ENCODE results near the gene TNFAIP8. TPM values are rescaled to one million over a fixed set of nuclear protein-coding genes. Genes with fewer than 3 reads are reported as not detected.

Gene TNFAIP8
- total RNA-seq, 1 experiment from 2014 or later: 32.1 TPM

DNA sequence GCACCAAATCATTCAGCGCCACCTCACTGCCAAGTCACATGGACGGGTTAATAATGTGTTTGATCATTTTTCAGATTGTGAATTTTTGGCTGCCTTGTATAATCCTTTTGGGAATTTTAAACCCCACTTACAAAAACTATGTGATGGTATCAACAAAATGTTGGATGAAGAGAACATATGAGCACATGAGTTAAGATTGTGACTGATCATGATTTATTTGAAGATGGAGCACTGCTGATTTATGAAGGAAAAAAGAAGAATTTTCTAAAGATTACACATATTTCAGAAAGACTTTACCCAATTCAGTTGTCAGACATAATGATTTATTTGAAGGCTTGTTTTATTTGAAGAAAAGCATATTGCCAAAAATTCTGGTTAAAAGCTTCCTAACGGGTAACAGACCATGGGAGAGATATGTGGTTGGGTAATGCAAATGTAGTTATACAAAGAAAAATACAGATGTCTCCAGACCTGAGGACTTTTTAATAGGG lies 37.4 kb downstream of the TNFAIP8 start:
- Histone ChIP-seq H3K4me3 (no peak overlapping the region), H3K27me3 (replicated peaks) (no peaks in the 10 kb centered on the region), H3K4me1 (replicated peaks) (peaks cover 16% of the 10 kb centered on the region), H3K9me3 (replicated peaks) (no peaks in the 10 kb centered on the region), H3K36me3 (0 out of 2 replicates have a peak, but pooled peaks cover 4% of the 10 kb centered on the region), H3K27ac (no peak overlapping the region)
- DNase-seq (ENCODE audit: low read depth in 1 of 2, low spot score in 2 of 2): no peak

- Histone ChIP-seq H3K4me3 (no peak overlapping the region), H3K36me3 (0 out of 2 replicates have a peak, but pooled peaks cover 4% of the 10 kb centered on the region), H3K27ac (no peak overlapping the region), H3K4me1 (replicated peaks) (peaks cover 16% of the 10 kb centered on the region), H3K27me3 (replicated peaks) (no peaks in the 10 kb centered on the region), H3K9me3 (replicated peaks) (no peaks in the 10 kb centered on the region)
- no peak for DNase-seq (ENCODE audit: low read depth in 1 of 2, low spot score in 2 of 2)
Observed at GRCh38 chr5:119393746-119394145, 37.9 kb downstream of the TNFAIP8 start.

DNA sequence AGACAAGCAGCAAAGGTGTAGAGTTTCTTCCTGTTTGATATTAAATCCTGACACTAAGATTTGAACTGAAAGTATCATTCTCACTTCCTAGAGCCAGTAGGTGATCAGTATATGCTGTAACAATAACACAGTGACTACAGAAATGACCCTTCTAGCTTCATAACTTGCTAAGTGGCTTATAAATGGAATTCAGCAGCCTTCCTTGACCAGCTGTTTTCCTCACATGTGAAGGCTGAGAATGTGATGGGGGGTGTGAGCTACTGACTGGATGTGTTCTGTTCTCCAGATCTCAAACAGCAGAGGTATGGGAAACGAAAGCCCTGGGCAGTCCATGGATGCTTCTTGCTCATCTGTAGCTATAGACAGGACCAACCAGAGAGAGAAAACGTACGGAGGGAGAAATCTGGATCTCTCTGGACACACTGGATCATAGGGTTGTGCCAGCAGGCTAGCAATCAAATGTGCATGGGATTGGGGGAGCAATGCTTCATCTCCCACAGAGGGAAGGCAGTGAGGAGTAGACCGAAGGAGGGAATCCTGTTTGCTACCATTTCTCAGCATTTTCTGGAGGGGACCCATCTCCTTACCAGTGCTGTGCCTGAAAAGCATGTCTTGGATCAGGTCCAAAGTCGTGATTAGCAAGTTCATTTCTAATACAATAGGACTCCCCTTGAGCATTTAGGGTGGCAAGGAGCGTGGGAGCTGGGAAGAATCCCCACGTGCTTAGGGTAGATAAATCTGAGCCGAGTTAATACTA lies 39.4 kb downstream of the TNFAIP8 start:
- H3K36me3 ChIP-seq: 0 out of 2 replicates have a peak, but pooled peaks cover 4% of the 10 kb centered on the region
- no peaks in the 10 kb centered on the region for H3K9me3 ChIP-seq (replicated peaks)
- no peaks in the 10 kb centered on the region for H3K27me3 ChIP-seq (replicated peaks)
- no peak for DNase-seq (ENCODE audit: low read depth in 1 of 2, low spot score in 2 of 2)
- no peak overlapping the region for H3K27ac ChIP-seq
- H3K4me1 ChIP-seq (replicated peaks): peaks cover 16% of the 10 kb centered on the region
- no peak overlapping the region for H3K4me3 ChIP-seq

DNA sequence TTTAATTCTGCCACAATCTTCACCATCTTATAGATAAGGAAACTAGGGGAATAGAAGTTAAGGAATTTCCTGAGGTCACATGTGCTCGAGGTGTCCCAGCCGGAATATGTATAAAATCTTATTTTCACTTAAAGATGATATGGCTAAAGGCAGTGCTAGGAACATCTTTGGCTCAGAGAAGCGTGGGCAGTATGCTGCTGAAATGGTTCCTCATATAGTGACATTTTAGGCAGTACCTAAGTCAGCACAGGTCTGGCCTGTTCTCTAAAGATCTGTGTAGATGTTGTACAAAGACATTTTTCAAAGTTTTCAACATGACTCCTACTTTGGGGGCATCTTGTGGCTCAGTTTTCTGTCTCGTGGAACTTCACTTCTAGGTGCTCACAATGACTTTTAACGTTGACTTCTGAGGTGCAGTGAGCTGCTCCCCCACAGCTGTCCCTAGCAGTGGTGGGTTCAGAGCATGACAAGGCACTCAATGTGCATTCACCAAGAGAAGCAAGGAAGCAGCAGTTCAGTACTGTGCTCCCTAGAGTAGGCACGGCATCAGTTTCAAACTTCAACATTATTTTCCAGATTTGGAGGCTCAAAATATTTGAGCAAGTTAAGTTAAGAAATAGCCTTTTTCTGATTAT lies 40.3 kb downstream of the TNFAIP8 start:
- DNase-seq (ENCODE audit: low read depth in 1 of 2, low spot score in 2 of 2): no peak
- no peak overlapping the region for H3K27ac ChIP-seq
- H3K4me3 ChIP-seq: no peak overlapping the region
- 0 out of 2 replicates have a peak, but pooled peaks cover 4% of the 10 kb centered on the region for H3K36me3 ChIP-seq
- H3K4me1 ChIP-seq (replicated peaks): peaks cover 16% of the 10 kb centered on the region
- H3K9me3 ChIP-seq (replicated peaks): no peaks in the 10 kb centered on the region
- H3K27me3 ChIP-seq (replicated peaks): no peaks in the 10 kb centered on the region

- Histone ChIP-seq H3K4me1 (replicated peaks) (peaks cover 16% of the 10 kb centered on the region), H3K27me3 (replicated peaks) (no peaks in the 10 kb centered on the region), H3K4me3 (no peak overlapping the region), H3K9me3 (replicated peaks) (no peaks in the 10 kb centered on the region), H3K36me3 (0 out of 2 replicates have a peak, but pooled peaks cover 4% of the 10 kb centered on the region), H3K27ac (0 out of 2 replicates have a peak overlapping the region, but pooled peaks have one; percentile 19)
- no peak for DNase-seq (ENCODE audit: low read depth in 1 of 2, low spot score in 2 of 2)
Observed at GRCh38 chr5:119397518-119398380, 41.9 kb downstream of the TNFAIP8 start.

- Histone ChIP-seq H3K4me3 (no peak overlapping the region), H3K36me3 (no peaks in the 10 kb centered on the region), H3K27ac (no peak overlapping the region), H3K9me3 (replicated peaks) (no peaks in the 10 kb centered on the region), H3K4me1 (replicated peaks) (peaks cover 10% of the 10 kb centered on the region), H3K27me3 (replicated peaks) (no peaks in the 10 kb centered on the region)
- no peak for DNase-seq (ENCODE audit: low read depth in 1 of 2, low spot score in 2 of 2)
Observed at GRCh38 chr5:119398727-119399466, 43.1 kb downstream of the TNFAIP8 start.

GRCh38 chr5:119400245-119400644 lies 44.4 kb downstream of the TNFAIP8 start:
- Histone ChIP-seq H3K27me3 (replicated peaks) (no peaks in the 10 kb centered on the region), H3K9me3 (replicated peaks) (no peaks in the 10 kb centered on the region), H3K36me3 (no peaks in the 10 kb centered on the region), H3K4me1 (replicated peaks) (peaks cover 8% of the 10 kb centered on the region), H3K27ac (no peak overlapping the region), H3K4me3 (no peak overlapping the region)
- DNase-seq (ENCODE audit: low read depth in 1 of 2, low spot score in 2 of 2): no peak

DNA sequence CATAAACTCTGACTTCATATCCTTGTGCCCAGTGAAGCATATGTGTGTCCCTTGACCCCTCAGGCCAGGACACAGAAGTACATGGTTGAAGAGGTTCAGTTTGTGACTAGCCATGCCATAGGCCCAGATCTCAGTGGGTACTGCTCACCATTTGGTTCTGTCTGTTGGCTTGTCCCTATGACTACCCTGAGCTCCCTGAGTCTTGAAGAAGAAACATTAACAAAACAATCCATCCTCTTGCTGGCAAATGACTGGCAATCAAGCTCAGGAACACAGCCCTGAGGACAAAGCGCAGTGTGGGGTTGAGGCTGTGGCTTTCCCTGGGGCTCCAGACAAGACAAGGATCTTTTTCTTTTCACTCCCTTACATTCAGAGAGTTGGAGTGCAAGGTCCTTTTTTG lies 46.3 kb downstream of the TNFAIP8 start:
- Histone ChIP-seq H3K4me1 (replicated peaks) (peaks cover 8% of the 10 kb centered on the region), H3K27ac (no peak overlapping the region), H3K9me3 (replicated peaks) (no peaks in the 10 kb centered on the region), H3K27me3 (replicated peaks) (no peaks in the 10 kb centered on the region), H3K4me3 (no peak overlapping the region), H3K36me3 (no peaks in the 10 kb centered on the region)
- no peak for DNase-seq (ENCODE audit: low read depth in 1 of 2, low spot score in 2 of 2)

DNA sequence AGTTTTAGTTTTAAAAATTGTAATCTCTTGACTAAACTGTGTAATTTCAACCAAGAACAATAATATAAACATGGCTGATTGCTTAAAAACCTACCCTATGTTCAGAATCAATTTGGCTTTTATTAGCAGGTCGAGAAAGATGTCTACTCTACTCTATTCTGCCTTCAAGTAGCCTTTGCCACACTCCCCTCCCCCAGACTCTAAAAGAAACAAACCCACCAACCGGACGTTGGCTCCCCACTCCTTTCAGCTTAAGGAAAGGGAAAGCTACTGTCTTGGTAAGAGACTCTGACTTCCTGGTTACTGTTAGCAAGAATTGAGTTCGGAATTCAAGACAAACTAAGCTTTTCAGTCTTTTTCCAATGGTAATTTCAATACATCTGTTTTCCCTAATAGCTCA lies 46.7 kb downstream of the TNFAIP8 start:
- no peak for DNase-seq (ENCODE audit: low read depth in 1 of 2, low spot score in 2 of 2)
- H3K27me3 ChIP-seq (replicated peaks): no peaks in the 10 kb centered on the region
- no peaks in the 10 kb centered on the region for H3K36me3 ChIP-seq
- no peak overlapping the region for H3K27ac ChIP-seq
- H3K4me1 ChIP-seq (replicated peaks): peaks cover 6% of the 10 kb centered on the region
- H3K4me3 ChIP-seq: no peak overlapping the region
- no peaks in the 10 kb centered on the region for H3K9me3 ChIP-seq (replicated peaks)

GRCh38 chr5:119404033-119404432 lies 48.2 kb downstream of the TNFAIP8 start:
- DNase-seq (ENCODE audit: low read depth in 1 of 2, low spot score in 2 of 2): no peak
- H3K36me3 ChIP-seq: no peaks in the 10 kb centered on the region
- no peaks in the 10 kb centered on the region for H3K27me3 ChIP-seq (replicated peaks)
- no peaks in the 10 kb centered on the region for H3K9me3 ChIP-seq (replicated peaks)
- no peaks in the 10 kb centered on the region for H3K4me1 ChIP-seq (replicated peaks)
- H3K4me3 ChIP-seq: no peak overlapping the region
- H3K27ac ChIP-seq: no peak overlapping the region

DNA sequence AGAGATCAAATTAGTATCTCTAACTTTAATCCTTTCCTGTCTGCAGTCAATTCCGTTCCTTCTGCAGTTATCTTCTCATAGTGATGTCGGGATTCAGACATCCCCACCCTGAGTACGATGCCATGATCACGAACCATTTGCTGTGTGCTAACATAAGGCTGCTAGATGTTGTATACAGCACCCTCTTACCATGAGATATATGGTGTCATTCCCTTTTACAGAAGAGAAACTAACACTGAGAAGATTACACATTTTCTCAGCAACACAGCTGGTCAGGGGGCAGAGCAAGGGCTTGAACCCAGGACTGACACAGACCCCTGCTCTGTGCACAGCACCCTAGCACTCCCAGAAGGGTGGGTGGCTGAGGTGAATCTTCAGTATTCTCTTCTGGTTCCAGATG lies 49.6 kb downstream of the TNFAIP8 start:
- no peaks in the 10 kb centered on the region for H3K36me3 ChIP-seq
- no peaks in the 10 kb centered on the region for H3K4me1 ChIP-seq (replicated peaks)
- no peak for DNase-seq (ENCODE audit: low read depth in 1 of 2, low spot score in 2 of 2)
- H3K27me3 ChIP-seq (replicated peaks): no peaks in the 10 kb centered on the region
- no peaks in the 10 kb centered on the region for H3K9me3 ChIP-seq (replicated peaks)
- no peak overlapping the region for H3K4me3 ChIP-seq
- no peak overlapping the region for H3K27ac ChIP-seq

- no peak overlapping the region for H3K4me3 ChIP-seq
- no peak for DNase-seq (ENCODE audit: low read depth in 1 of 2, low spot score in 2 of 2)
- peaks cover 8% of the 10 kb centered on the region for H3K4me1 ChIP-seq (replicated peaks)
- H3K9me3 ChIP-seq (replicated peaks): no peaks in the 10 kb centered on the region
- H3K27me3 ChIP-seq (replicated peaks): no peaks in the 10 kb centered on the region
- H3K36me3 ChIP-seq: no peaks in the 10 kb centered on the region
- H3K27ac ChIP-seq: no peak overlapping the region
Observed at GRCh38 chr5:119406551-119407110, 50.8 kb downstream of the TNFAIP8 start.

Measured in SJSA1 (cell line).